T-cell (primary cell): Measurements from ENCODE around the gene KIF12. TPM values are rescaled to one million over a fixed set of nuclear protein-coding genes. Genes with fewer than 3 reads are reported as not detected.

Source experiments
- total RNA-seq, 35 experiments: library from RNA in 6 of 35; stranded (reverse) in 6 of 35; fragments of 120-200 nt in 1 of 35; gene quantifications; one replicate each; pipeline versions ENCODE4 v1.2.1 to v1.2.4 and lab custom pipeline; 2013 to 2026

The KIF12 gene
- total RNA-seq, 5 donors from 2014 or later (not counting 1 experiment from before 2014, with no cell fraction given), result 0.10 TPM; not detected in 4

Other genes starting within 250 kb of the KIF12 start
- gene ZNF618, start 223.0 kb downstream of the KIF12 start, total RNA-seq, result 1 to 10 TPM in 3 of 5 donors, under 1 TPM in 2; 0.73 to 3.0 (median 1.4) TPM
- 1 to 10 TPM in 3 of 5 donors, not detected in 2; 2.2 to 3.3 (median 3.0) TPM for gene AMBP, start 21.0 kb downstream of the KIF12 start, total RNA-seq
- 1 to 10 TPM in 2 of 5 donors, under 1 TPM in 3; 0.53 to 1.7 (median 0.95) TPM for gene COL27A1, start 56.2 kb upstream of the KIF12 start, total RNA-seq
- gene ORM1, start 223.8 kb upstream of the KIF12 start, total RNA-seq, result 1 to 10 TPM in 3 of 5 donors, not detected in 2; 4.2 to 8.3 (median 6.2) TPM
- 1 to 10 TPM in 3 of 5 donors, not detected in 2; 1.4 to 2.2 (median 1.8) TPM for gene ORM2, start 230.6 kb upstream of the KIF12 start, total RNA-seq